GM12875 (cell line): ENCODE results near the gene AHNAK.

Experiments used
- H3K4me3 ChIP-seq: one replicate; pipeline ENCODE4 v1.5.1; 2011; ENCODE audit warnings: low read depth, low read length, control low read depth
- TF ChIP-seq, protein P1 (sequence below): IDR thresholded peaks from 2 replicates; pipeline ENCODE4 v1.5.1; 2011; ENCODE audit warnings: low read depth, mild to moderate bottlenecking, control low read depth, inconsistent platforms, low read length, moderate library complexity, borderline replicate concordance; ENCODE audit not compliant: insufficient read depth

Gene AHNAK

DNA sequence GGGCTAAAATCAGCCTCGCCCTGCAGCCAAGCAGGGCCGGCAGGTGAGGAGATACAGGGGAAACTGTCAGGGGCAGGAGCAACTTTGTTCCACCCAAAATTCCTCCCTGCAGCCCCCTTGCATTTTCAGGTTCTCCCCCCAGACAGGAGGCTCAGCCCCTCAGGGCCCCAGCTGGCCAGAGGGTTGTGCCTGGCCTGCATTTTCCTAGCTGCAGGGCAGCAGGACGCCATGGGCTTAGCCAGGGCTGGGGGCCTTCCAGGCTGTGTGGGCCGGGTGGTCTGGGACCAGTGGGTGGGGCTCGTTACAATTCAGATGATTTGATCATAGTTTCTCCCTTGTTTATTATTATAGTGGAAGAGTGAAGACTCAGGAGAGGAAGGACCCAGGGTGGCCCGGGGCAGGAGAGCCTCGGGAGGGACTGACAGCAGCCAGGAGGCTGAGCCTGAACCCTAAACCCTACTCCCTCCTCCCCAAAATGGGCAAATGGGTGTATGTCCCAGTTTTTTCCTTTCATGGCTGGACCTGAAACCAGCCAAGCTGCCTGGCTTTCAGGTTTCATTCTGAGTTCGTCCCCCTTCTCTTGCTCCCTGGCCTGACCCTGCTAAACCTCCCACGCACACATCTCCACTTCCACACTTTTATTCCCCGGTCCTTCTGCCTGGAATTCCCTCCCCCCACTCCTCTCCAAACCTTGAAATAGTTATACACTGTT lies 40.0 kb downstream of the AHNAK start:
- TF ChIP-seq, protein P1, sequence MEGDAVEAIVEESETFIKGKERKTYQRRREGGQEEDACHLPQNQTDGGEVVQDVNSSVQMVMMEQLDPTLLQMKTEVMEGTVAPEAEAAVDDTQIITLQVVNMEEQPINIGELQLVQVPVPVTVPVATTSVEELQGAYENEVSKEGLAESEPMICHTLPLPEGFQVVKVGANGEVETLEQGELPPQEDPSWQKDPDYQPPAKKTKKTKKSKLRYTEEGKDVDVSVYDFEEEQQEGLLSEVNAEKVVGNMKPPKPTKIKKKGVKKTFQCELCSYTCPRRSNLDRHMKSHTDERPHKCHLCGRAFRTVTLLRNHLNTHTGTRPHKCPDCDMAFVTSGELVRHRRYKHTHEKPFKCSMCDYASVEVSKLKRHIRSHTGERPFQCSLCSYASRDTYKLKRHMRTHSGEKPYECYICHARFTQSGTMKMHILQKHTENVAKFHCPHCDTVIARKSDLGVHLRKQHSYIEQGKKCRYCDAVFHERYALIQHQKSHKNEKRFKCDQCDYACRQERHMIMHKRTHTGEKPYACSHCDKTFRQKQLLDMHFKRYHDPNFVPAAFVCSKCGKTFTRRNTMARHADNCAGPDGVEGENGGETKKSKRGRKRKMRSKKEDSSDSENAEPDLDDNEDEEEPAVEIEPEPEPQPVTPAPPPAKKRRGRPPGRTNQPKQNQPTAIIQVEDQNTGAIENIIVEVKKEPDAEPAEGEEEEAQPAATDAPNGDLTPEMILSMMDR, result no peak

DNA sequence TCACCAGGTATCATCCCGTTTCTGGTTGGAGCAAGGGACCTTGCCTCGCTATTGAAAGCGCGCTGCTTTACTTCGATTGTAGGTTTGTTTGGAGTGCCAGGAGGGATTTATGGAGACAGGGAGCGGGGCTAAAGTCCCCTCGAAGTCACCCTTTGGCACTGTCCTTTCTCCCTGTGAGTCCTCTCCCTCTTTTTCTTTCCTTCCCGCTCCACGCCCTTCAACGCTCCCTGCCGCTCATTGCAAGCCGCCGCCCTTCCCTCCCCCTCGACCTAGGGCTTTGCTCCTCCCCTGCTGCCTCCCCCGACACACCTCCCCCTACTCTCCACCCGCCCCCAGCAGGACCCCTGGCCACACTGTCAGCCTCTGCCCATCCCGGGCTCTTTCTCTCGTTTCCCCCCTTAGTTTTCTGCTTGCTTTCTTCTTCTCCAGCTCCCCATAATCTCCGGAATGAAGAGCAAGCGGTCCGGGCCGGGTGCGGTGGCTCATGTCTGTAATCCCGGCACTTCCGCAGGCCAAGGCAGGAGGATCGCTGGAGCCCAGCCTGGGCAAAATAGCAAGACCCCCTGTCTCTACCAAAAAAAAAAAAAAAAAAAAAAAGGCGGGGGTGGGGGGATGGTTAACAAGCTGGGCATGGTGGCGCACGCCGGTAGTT lies 41.0 kb downstream of the AHNAK start:
- TF ChIP-seq, protein P1, result no peak
- no peak overlapping the region for H3K4me3 ChIP-seq

More for the DNA sequence above, 40.0 kb downstream of the AHNAK start:
- no peak overlapping the region for H3K4me3 ChIP-seq

DNA sequence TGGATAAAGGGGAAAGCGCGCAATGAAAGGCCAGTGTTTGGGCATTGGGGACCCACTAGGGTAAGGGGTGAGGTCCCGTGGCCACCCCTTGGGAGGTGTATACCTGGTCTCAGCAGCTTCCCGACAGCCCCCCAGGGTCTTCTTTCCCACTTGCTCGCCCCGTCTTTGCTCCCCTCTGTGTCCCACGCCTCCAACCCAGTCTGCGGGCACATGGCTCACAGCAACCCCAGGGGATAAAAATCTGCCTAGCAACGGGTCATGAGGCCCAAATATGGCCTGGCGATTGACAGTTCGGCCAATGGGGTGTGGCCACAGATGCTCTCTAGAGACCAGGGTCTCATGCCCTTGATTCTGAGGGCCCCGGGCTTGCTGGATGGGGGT lies 41.6 kb downstream of the AHNAK start:
- TF ChIP-seq, protein P1, result no peak
- H3K4me3 ChIP-seq, result no peak overlapping the region

DNA sequence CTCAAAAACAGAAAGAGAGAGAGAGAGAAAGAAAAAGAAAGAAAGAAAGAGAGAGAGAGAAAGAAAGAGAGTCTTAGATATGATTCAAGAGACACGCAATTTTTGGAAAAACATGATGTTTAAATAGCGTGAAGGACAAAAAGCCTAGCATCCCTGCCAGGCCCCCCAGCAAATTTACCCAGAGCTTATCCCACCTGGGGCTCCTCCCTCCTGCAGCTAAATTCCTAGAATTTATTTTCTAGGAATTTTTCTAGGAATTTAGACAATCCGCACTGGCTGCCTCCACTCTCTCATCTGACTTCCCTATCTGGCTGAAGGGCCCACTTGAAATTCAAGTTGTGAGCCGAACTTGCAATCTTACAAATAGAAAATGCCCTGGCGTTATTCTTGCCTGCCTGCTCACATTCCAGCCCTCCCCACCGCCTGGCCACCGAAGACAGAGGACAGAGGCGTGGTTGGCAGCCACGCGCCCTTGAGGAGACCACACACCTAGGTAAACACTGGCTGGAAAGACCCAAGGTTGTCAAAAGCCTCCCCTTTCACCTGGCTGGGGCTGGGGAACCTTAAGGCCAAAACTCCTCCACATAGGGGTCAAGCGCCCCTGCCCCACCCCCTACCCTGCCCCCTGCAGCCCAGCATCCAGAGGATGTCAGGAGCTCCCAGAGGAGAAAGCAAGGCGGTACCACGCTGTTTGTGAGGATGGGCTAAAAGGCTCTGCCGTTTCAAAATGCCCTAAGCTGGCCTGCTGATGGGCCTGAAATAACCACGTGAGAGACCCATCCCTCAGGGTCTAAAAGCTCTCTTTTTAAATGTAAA lies 42.2 kb downstream of the AHNAK start:
- TF ChIP-seq, protein P1, result no peak
- H3K4me3 ChIP-seq, result no peak overlapping the region

DNA sequence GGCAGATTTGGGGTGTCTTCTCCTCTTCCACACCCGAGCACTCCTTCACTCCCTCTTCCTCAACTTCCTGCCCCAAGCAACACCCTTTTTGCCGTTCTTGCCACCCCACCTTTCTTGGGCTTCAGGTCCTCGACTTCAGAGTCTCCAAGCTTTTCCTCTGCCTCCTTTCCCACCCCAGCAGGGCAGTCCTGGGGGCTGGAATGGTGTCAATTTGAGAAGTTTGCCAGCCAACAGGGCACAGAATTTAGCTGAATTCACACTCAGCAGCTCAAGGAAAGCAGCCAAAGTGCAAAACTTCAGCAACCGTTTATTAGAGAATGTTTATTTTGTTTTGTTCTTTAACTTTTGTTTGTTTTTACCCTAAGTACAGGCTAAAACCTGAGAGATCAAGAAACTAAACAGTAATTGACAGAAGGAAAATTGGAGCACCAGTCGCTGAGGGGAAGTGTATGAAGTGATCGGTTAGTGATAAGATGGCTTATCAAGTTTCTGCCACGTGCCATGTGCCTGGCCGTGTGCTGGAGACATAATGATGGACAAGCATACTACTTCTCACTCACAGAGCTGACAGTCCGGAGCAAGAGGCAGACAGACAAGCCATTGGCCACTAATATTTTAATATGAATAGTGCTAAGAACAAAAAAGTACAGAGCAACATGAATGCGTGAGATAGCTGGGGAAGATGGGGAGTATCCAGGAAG lies 44.4 kb downstream of the AHNAK start:
- TF ChIP-seq, protein P1, result no peak
- no peak overlapping the region for H3K4me3 ChIP-seq

DNA sequence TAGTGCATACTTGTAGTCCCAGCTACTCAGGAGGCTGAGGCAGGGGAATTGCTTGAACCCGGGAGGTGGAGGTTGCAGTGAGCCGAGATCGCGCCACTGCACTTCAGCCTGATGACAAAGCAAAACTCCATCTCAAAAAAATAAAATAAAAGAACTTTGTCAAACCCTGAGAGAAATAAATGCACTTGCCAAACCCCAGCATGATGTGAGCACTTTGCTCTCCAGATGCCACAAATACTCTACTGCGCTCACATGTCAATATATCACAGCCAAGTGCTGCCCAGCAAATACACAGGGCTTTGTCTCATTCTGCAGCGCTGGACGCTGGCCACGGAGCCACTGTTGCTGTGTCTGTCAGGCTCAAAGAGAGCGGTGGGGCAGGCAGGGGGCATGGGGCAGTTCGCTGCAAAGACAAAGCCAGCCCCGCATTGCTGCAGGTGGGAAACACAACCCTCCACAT lies 45.1 kb downstream of the AHNAK start:
- TF ChIP-seq, protein P1, result no peak

More for the DNA sequence above, 45.1 kb downstream of the AHNAK start:
- H3K4me3 ChIP-seq, result no peak overlapping the region
